OCI-LY3 (cell line): ENCODE data around the gene HIF3A.
"Not testable (repeated sequence)": the region's sequence is repeated elsewhere in the genome, so short reads cannot be mapped to it uniquely, and the experiment has no call there.

Experiments used
- H2AFZ ChIP-seq: fragments of 200-600, 300-600 bp; shearing (Covaris generic); 2 replicates; pipeline ENCODE4 v1.6.0; 2014; ENCODE audit warnings: antibody characterized with exemption, low read depth, low read length
- H3K27ac ChIP-seq: fragments of 200-600, 300-600 bp; sonication (generic); 2 replicates; pipeline ENCODE4 v1.5.1; 2014; ENCODE audit warnings: mild to moderate bottlenecking, low read length, moderate library complexity, mixed read lengths
- H3K27me3 ChIP-seq: fragments of 200-600, 300-600 bp; sonication (generic); 2 replicates; pipeline ENCODE4 v1.6.1; 2014; ENCODE audit warnings: low read depth, low read length, mixed read lengths
- H3K36me3 ChIP-seq: fragments of 200-600, 300-600 bp; sonication (generic); replicated peaks from 2 replicates; pipeline ENCODE3; 2014; ENCODE audit warnings: low read depth, low read length, mixed read lengths
- H3K4me1 ChIP-seq: fragments of 300-600, 200-600 bp; sonication (generic); 2 replicates; pipeline ENCODE4 v1.6.1; 2014; ENCODE audit warnings: low read length, mixed read lengths
- H3K4me2 ChIP-seq: fragments of 200-600, 300-600 bp; sonication (generic); 2 replicates; pipeline ENCODE4 v1.6.1; 2014; ENCODE audit warnings: low read length, mixed read lengths
- H3K4me3 ChIP-seq: fragments of 300-600, 200-600 bp; sonication (generic); 2 replicates; pipeline ENCODE4 v1.5.1; 2014; ENCODE audit warnings: antibody characterized with exemption, mild to moderate bottlenecking, low read length, moderate library complexity
- H3K79me2 ChIP-seq: fragments of 300-600, 200-600 bp; shearing (Covaris generic); 2 replicates; pipeline ENCODE4 v1.6.1; 2014; ENCODE audit warnings: mild to moderate bottlenecking, low read length, mixed read lengths
- H3K9ac ChIP-seq: fragments of 300-600, 200-600 bp; shearing (Covaris generic); 2 replicates; pipeline ENCODE4 v1.6.0; 2014; ENCODE audit warnings: mild to moderate bottlenecking, low read length, moderate library complexity
- H3K9me3 ChIP-seq: fragments of 200-600, 300-600 bp; shearing (Covaris generic); 2 replicates; pipeline ENCODE4 v1.6.1; 2014; ENCODE audit warnings: low read length, mixed read lengths; ENCODE audit not compliant: insufficient read depth
- H4K20me1 ChIP-seq: fragments of 200-600, 300-600 bp; sonication (generic); 2 replicates; pipeline ENCODE4 v1.6.1; 2016; ENCODE audit warnings: low read length, mixed read lengths; ENCODE audit not compliant: insufficient read depth
- EZH2phosphoT487 ChIP-seq: fragments of 200-600 bp; shearing (Covaris generic); IDR thresholded peaks from 2 replicates; pipeline ENCODE4 v1.6.1; 2018; ENCODE audit warnings: antibody characterized with exemption, mixed run types, low read depth
- TF ChIP-seq, protein P1 (sequence below): fragments of 200-600, 300-600 bp; sonication (generic); IDR thresholded peaks from 2 replicates; pipeline ENCODE4 v1.5.1; 2014; ENCODE audit warnings: antibody characterized with exemption, low read length, low read depth

HIF3A gene

DNA sequence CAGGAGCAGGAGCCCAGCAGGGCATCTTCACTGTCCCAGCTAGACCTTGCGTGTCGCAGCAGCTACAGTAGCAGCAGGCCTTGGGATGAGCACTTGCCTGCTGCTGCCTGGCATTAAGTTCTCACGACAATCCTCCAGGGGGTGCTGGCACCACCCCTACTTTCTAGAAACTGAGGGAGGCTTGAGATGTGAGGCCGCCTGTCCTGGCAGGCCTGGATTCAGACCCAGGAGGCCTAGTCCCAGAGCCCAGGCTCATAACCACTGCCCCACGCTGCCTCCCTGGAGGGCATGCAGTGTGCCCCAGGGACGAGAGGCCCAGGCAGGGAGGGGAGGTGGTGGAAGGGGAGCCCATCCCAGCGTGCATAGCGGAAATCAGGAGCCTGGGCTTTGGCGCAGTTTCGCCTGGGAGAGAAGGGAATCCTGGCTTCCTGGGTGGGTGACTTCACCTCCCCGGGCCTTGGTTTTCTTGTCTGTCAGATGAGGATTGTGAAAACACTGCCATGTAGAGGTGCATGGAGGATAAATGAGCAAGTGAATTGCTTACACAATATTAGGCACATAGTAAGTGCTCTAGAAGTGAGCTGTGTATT, 76.2 kb downstream of the HIF3A start:
- Histone ChIP-seq H3K4me3 (no peak overlapping the region), H2AFZ (no peak overlapping the region), H3K27me3 (no peaks in the 10 kb centered on the region), H3K4me2 (no peak overlapping the region), H3K9ac (no peak overlapping the region), H3K79me2 (peaks cover 64% of the 10 kb centered on the region), H3K27ac (no peak overlapping the region), H3K36me3 (peaks cover 55% of the 10 kb centered on the region), H3K4me1 (no peaks in the 10 kb centered on the region), H3K9me3 (no peaks in the 10 kb centered on the region), H4K20me1 (peaks cover 34% of the 10 kb centered on the region)
- TF ChIP-seq, protein P1, sequence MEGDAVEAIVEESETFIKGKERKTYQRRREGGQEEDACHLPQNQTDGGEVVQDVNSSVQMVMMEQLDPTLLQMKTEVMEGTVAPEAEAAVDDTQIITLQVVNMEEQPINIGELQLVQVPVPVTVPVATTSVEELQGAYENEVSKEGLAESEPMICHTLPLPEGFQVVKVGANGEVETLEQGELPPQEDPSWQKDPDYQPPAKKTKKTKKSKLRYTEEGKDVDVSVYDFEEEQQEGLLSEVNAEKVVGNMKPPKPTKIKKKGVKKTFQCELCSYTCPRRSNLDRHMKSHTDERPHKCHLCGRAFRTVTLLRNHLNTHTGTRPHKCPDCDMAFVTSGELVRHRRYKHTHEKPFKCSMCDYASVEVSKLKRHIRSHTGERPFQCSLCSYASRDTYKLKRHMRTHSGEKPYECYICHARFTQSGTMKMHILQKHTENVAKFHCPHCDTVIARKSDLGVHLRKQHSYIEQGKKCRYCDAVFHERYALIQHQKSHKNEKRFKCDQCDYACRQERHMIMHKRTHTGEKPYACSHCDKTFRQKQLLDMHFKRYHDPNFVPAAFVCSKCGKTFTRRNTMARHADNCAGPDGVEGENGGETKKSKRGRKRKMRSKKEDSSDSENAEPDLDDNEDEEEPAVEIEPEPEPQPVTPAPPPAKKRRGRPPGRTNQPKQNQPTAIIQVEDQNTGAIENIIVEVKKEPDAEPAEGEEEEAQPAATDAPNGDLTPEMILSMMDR: peak; percentile 15; the same call in 1 of the 2 replicates
- no peak for TF ChIP-seq EZH2phosphoT487

DNA sequence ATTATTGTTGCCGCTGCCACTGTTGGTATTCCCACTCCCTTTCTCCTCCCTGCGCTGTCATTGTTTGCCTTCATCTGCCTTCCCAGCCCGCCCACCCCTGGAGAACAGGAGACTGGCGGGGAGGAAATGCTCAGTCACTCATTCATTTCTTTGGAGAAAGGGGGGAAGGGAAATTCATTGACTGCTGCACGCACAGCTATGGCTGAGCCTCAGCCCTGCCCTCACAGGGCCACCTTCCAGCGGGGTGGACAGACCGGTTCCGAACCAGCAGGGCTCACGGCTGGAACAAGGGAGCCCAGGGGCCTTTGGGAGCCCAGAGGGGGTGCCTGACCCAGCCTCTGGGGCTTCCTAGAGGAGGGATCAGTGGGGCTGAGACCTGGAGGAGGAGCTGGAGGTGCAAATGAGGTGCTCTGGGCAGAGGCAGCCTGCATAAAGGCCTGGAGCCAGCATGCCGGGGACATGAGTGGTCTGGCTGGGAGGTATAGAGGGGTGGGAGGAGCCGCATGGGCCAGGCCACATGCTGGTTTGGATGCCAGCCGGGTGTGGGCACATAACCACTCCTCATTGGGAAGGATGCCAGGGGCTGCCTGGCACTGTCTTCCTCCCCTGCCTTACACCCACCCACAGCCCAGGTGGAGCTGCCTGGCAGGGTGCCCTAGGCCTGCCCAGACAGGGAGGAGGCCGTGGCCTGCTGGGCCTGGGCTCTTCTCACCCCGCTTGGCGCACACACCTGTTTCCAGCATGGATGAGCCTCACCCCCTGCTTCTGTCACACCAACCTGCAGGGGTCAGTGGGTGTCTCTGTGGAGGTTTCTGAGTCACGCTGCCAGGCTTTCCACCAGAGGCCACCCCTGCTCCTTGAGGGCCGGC, 76.9 kb downstream of the HIF3A start:
- peaks cover 60% of the 10 kb centered on the region for H3K36me3 ChIP-seq
- H2AFZ ChIP-seq: no peak overlapping the region
- no peak overlapping the region for H3K4me2 ChIP-seq
- no peak overlapping the region for H3K27ac ChIP-seq
- peaks cover 34% of the 10 kb centered on the region for H4K20me1 ChIP-seq
- H3K9me3 ChIP-seq: no peaks in the 10 kb centered on the region
- H3K27me3 ChIP-seq: no peaks in the 10 kb centered on the region
- H3K4me1 ChIP-seq: no peaks in the 10 kb centered on the region
- H3K4me3 ChIP-seq: no peak overlapping the region
- no peak for TF ChIP-seq EZH2phosphoT487
- H3K79me2 ChIP-seq: peaks cover 57% of the 10 kb centered on the region
- no peak overlapping the region for H3K9ac ChIP-seq

DNA sequence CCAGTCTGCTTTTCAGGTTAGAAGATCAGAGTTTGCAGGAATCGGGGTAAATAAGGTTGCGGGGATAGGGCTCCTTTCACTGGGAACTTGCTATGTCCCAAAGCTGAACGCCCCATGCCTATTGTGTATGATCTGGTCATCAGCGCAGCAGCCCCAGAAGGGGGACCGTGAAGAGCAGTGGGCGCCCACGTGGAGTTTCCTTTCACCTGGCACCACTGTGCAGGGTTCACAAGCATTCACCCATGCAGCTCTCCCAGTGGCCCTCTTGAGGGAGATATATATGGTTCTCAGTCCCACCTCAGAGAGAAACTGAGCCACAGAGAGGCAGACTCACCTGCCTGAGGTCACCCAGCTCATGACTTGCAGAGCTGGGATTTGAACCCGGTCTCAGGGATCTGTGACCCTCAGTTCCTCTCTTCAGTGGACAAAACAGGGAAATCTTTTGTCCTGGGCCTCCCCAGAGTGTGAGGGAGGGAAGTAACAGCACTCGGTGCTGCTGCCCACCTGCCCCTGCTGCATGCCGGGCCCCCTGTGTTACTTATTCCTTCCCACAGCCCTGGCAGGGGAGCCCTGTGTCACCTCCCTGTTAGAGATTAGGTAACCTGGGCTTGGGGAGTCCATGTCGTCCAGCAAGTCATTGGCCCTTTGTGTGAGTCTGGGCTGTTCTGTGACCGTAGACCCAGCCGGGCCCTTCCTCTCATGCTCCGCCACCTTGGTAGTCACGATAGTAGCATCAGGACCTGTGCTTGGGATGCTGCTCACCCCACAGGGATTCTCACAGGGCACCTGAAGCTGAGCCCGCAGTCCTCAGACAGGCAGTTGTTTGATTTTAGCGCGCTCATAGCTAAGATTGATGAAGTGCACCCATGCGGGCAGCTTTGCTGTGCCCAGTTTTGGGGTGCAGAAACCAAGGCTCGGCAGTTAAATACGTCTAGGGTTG, 78.0 kb downstream of the HIF3A start:
- no peaks in the 10 kb centered on the region for H3K9me3 ChIP-seq
- peaks cover 62% of the 10 kb centered on the region for H3K36me3 ChIP-seq
- H2AFZ ChIP-seq: no peak overlapping the region
- H3K9ac ChIP-seq: no peak overlapping the region
- peaks cover 34% of the 10 kb centered on the region for H4K20me1 ChIP-seq
- H3K27ac ChIP-seq: no peak overlapping the region
- no peak overlapping the region for H3K4me2 ChIP-seq
- no peaks in the 10 kb centered on the region for H3K27me3 ChIP-seq
- H3K4me3 ChIP-seq: no peak overlapping the region
- TF ChIP-seq EZH2phosphoT487: no peak
- TF ChIP-seq, protein P1: no peak
- peaks cover 54% of the 10 kb centered on the region for H3K79me2 ChIP-seq
- H3K4me1 ChIP-seq: no peaks in the 10 kb centered on the region

DNA sequence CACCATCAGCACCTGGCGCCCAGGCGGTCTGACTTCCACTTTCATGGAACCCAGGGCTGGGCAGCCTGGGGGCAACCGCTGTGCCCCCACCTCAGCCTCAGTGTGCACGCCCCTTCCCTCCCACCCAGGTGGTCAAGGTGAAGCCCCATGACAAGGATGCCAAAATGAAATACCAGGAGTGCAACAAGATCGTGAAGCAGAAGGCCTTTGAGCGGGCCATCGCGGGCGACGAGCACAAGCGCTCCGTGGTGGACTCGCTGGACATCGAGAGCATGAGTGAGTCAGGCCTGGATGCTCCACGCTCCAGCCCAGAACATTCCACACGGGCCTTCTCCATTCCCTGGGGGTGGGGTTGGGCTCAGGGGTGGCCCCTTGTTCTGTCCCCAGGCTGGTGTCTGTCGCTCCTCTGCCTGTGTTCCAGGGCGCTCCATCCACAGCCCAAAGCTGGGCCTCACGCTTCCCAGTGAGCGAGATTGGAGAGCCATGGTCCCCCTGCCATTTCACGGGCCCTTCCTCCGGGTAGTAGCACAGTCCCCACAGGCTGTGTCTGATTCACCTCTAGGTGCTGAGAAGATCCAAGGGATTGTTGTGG, 78.7 kb downstream of the HIF3A start:
- not testable (repeated sequence) for H3K9ac ChIP-seq, H3K4me1 ChIP-seq, H3K4me2 ChIP-seq, H2AFZ ChIP-seq, H3K4me3 ChIP-seq, H3K27ac ChIP-seq, H3K9me3 ChIP-seq, H3K27me3 ChIP-seq
- Histone ChIP-seq H3K79me2 (peaks cover 53% of the 10 kb centered on the region), H3K36me3 (peaks cover 61% of the 10 kb centered on the region), H4K20me1 (peaks cover 34% of the 10 kb centered on the region)
